Activated gamma-delta T cell (primary cell): ENCODE data around the gene PRTFDC1.
A peak's percentile ranks its signal among the peaks of the same experiment; 100 is the strongest.
"Not testable (repeated sequence)": the region's sequence is repeated elsewhere in the genome, so short reads cannot be mapped to it uniquely, and the experiment has no call there.

Experiments used
- DNase-seq: peaks from one replicate; lab custom pipeline; 2025; lab: John Stamatoyannopoulos, UW

The PRTFDC1 gene

GRCh38 chr10:24965051-24965450, 12.6 kb upstream of the PRTFDC1 start:
- DNase-seq = no peak

GRCh38 chr10:24963521-24964041, 11.2 kb upstream of the PRTFDC1 start:
- DNase-seq = no peak

GRCh38 chr10:24962995-24963394, 10.6 kb upstream of the PRTFDC1 start:
- DNase-seq = no peak

- no peak for DNase-seq
These were observed 9.2 kb upstream of the PRTFDC1 start for GRCh38 chr10:24961582-24961981.

GRCh38 chr10:24959382-24959730, 7.0 kb upstream of the PRTFDC1 start:
- DNase-seq = no peak

- no peak for DNase-seq
These were observed 6.4 kb upstream of the PRTFDC1 start for GRCh38 chr10:24958721-24959381.

GRCh38 chr10:24958091-24958720, 5.8 kb upstream of the PRTFDC1 start:
- DNase-seq = no peak

- not testable (repeated sequence) for DNase-seq
These were observed 5.2 kb upstream of the PRTFDC1 start for GRCh38 chr10:24957624-24958051.

- no peak for DNase-seq
These were observed 1.3 kb upstream of the PRTFDC1 start for GRCh38 chr10:24953675-24954074.

- peak; percentile 32 for DNase-seq
These were observed 570 bp upstream of the PRTFDC1 start for GRCh38 chr10:24952707-24953645.

- no peak for DNase-seq
These were observed 934 bp downstream of the PRTFDC1 start for GRCh38 chr10:24951201-24952142.

GRCh38 chr10:24950439-24950838, 2.0 kb downstream of the PRTFDC1 start:
- DNase-seq = no peak

- no peak for DNase-seq
These were observed 2.8 kb downstream of the PRTFDC1 start for GRCh38 chr10:24949616-24950015.

- no peak for DNase-seq
These were observed 4.9 kb downstream of the PRTFDC1 start for GRCh38 chr10:24947304-24948097.

- DNase-seq = no peak
These were observed 7.7 kb downstream of the PRTFDC1 start for GRCh38 chr10:24944512-24945255.

GRCh38 chr10:24938525-24938924, 13.9 kb downstream of the PRTFDC1 start:
- DNase-seq = no peak

GRCh38 chr10:24938076-24938475, 14.3 kb downstream of the PRTFDC1 start:
- DNase-seq = no peak

GRCh38 chr10:24935504-24936292, 16.7 kb downstream of the PRTFDC1 start:
- DNase-seq = no peak

- DNase-seq = no peak
These were observed 21.2 kb downstream of the PRTFDC1 start for GRCh38 chr10:24931236-24931635.
